OCI-LY3 (cell line): ENCODE results near the gene ABI1.

Source experiments
- H2AFZ ChIP-seq: fragments of 200-600, 300-600 bp; shearing (Covaris generic); 2 replicates; pipeline ENCODE4 v1.6.0; 2014; ENCODE audit warnings: antibody characterized with exemption, low read depth, low read length
- H3K27ac ChIP-seq: fragments of 200-600, 300-600 bp; sonication (generic); 2 replicates; pipeline ENCODE4 v1.5.1; 2014; ENCODE audit warnings: mild to moderate bottlenecking, low read length, moderate library complexity, mixed read lengths
- H3K27me3 ChIP-seq: fragments of 200-600, 300-600 bp; sonication (generic); 2 replicates; pipeline ENCODE4 v1.6.1; 2014; ENCODE audit warnings: low read depth, low read length, mixed read lengths
- H3K36me3 ChIP-seq: fragments of 200-600, 300-600 bp; sonication (generic); replicated peaks from 2 replicates; pipeline ENCODE3; 2014; ENCODE audit warnings: low read depth, low read length, mixed read lengths
- H3K4me1 ChIP-seq: fragments of 300-600, 200-600 bp; sonication (generic); 2 replicates; pipeline ENCODE4 v1.6.1; 2014; ENCODE audit warnings: low read length, mixed read lengths
- H3K4me2 ChIP-seq: fragments of 200-600, 300-600 bp; sonication (generic); 2 replicates; pipeline ENCODE4 v1.6.1; 2014; ENCODE audit warnings: low read length, mixed read lengths
- H3K4me3 ChIP-seq: fragments of 300-600, 200-600 bp; sonication (generic); 2 replicates; pipeline ENCODE4 v1.5.1; 2014; ENCODE audit warnings: antibody characterized with exemption, mild to moderate bottlenecking, low read length, moderate library complexity
- H3K79me2 ChIP-seq: fragments of 300-600, 200-600 bp; shearing (Covaris generic); 2 replicates; pipeline ENCODE4 v1.6.1; 2014; ENCODE audit warnings: mild to moderate bottlenecking, low read length, mixed read lengths
- H3K9ac ChIP-seq: fragments of 300-600, 200-600 bp; shearing (Covaris generic); 2 replicates; pipeline ENCODE4 v1.6.0; 2014; ENCODE audit warnings: mild to moderate bottlenecking, low read length, moderate library complexity
- H3K9me3 ChIP-seq: fragments of 200-600, 300-600 bp; shearing (Covaris generic); 2 replicates; pipeline ENCODE4 v1.6.1; 2014; ENCODE audit warnings: low read length, mixed read lengths; ENCODE audit not compliant: insufficient read depth
- H4K20me1 ChIP-seq: fragments of 200-600, 300-600 bp; sonication (generic); 2 replicates; pipeline ENCODE4 v1.6.1; 2016; ENCODE audit warnings: low read length, mixed read lengths; ENCODE audit not compliant: insufficient read depth
- EZH2phosphoT487 ChIP-seq: fragments of 200-600 bp; shearing (Covaris generic); IDR thresholded peaks from 2 replicates; pipeline ENCODE4 v1.6.1; 2018; ENCODE audit warnings: antibody characterized with exemption, mixed run types, low read depth
- TF ChIP-seq, protein P1 (sequence below): fragments of 200-600, 300-600 bp; sonication (generic); IDR thresholded peaks from 2 replicates; pipeline ENCODE4 v1.5.1; 2014; ENCODE audit warnings: antibody characterized with exemption, low read length, low read depth

ABI1 gene

DNA sequence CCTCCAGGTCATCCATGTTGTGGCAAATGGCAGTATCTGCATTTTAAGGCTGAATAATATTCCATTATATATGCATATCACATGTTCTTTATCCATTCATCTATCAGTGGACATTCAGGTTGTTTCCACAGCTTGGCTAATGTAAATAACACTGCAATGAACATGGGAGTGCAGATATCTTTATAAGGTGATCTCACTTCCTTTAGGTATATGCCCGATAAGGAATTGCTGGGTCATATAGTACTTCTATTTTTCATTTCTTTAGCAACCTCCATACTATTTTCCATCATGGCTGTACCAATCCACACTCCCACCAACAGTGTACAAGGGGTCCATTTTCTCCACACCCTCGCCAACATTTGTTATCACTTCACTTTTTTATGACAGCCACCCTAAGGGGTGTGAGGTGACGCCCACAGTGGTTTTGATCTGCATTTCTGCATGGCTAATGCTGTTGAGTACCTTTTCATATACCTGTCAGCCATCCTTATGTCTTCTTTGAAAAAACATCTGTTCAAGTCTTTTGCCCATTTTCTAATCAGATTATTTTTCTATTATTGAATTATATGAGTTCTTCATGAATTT lies 18.9 kb downstream of the ABI1 start:
- H3K27ac ChIP-seq: no peak overlapping the region
- H2AFZ ChIP-seq: no peak overlapping the region
- H4K20me1 ChIP-seq: peaks cover 97% of the 10 kb centered on the region
- H3K36me3 ChIP-seq: peaks cover 6% of the 10 kb centered on the region
- no peaks in the 10 kb centered on the region for H3K27me3 ChIP-seq
- H3K9ac ChIP-seq: no peak overlapping the region
- H3K4me1 ChIP-seq: peaks cover 15% of the 10 kb centered on the region
- H3K9me3 ChIP-seq: no peaks in the 10 kb centered on the region
- no peak overlapping the region for H3K4me3 ChIP-seq
- H3K79me2 ChIP-seq: peaks cover 100% of the 10 kb centered on the region
- TF ChIP-seq, protein P1, sequence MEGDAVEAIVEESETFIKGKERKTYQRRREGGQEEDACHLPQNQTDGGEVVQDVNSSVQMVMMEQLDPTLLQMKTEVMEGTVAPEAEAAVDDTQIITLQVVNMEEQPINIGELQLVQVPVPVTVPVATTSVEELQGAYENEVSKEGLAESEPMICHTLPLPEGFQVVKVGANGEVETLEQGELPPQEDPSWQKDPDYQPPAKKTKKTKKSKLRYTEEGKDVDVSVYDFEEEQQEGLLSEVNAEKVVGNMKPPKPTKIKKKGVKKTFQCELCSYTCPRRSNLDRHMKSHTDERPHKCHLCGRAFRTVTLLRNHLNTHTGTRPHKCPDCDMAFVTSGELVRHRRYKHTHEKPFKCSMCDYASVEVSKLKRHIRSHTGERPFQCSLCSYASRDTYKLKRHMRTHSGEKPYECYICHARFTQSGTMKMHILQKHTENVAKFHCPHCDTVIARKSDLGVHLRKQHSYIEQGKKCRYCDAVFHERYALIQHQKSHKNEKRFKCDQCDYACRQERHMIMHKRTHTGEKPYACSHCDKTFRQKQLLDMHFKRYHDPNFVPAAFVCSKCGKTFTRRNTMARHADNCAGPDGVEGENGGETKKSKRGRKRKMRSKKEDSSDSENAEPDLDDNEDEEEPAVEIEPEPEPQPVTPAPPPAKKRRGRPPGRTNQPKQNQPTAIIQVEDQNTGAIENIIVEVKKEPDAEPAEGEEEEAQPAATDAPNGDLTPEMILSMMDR: no peak
- TF ChIP-seq EZH2phosphoT487: no peak
- H3K4me2 ChIP-seq: no peak overlapping the region

DNA sequence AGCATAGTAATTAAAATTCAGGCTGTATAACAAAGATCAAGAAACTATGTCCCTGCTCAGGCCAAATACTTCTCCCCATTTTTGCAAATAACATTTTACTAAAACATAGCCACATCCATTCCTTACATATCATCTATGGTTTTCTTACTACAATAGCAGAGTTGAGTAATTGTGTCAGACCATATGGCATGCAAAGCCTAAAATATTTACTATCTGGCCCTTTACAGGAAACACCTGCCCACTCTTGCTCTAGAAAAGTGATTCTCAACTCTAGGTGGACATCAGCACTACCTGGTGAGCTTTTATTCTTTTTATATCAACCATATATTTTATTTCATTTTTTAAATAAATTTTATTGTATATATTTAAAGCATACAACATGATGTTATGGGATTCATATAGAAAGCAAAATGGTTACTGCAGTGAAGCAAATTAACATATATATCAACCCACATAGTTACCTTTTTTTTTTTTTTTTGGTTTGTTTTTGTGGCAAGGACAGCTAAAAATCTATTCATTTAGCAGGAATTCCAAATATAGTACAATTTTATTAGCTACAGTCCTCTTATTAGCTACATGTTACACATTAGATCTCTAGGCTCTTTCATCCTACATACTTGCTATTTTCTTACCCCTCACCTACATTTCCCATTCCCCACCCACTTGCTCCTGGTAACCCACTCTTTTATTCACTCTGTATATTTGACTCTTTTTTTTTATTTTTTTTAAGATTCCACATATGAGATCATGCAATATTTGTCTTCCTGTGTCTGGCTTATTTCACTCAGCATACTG lies 19.6 kb downstream of the ABI1 start:
- Histone ChIP-seq H3K4me1 (peaks cover 17% of the 10 kb centered on the region), H2AFZ (no peak overlapping the region), H4K20me1 (peaks cover 97% of the 10 kb centered on the region), H3K27me3 (no peaks in the 10 kb centered on the region), H3K79me2 (peaks cover 100% of the 10 kb centered on the region), H3K36me3 (peaks cover 13% of the 10 kb centered on the region), H3K9ac (no peak overlapping the region), H3K4me3 (no peak overlapping the region), H3K27ac (no peak overlapping the region), H3K4me2 (no peak overlapping the region), H3K9me3 (no peaks in the 10 kb centered on the region)
- TF ChIP-seq EZH2phosphoT487: no peak
- TF ChIP-seq, protein P1: no peak

DNA sequence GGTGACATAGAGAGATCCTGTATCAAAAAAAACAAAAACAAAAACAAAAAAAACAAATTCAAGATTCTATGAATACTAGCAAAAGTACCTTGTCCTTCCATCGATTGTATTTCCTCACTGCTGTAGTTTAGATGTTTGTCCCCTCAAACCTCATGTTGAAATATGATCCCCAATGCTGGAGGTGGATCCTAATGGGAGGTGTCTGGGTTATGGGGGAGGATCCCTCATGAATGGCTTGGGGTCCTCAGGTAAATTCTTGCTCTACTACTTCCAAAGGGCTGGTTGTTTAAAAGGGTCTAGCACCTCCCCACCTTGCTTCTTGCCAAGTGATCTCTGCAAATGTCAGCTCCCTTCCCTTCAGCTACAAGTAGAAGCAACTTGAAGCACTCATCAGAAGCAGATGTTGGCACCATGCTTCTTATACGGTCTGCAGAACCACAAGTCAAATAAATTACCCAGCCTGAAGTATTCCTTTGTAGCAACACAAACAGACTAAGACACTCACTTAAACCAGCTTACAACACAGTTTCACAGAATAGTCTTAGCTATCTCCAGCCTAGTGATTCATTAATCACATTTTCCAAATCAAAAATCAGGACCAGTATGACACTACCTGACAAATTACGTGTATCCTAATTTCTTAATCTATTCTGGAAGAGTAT lies 20.7 kb downstream of the ABI1 start:
- Histone ChIP-seq H3K9me3 (no peaks in the 10 kb centered on the region), H3K4me1 (peaks cover 19% of the 10 kb centered on the region), H3K27ac (no peak overlapping the region), H3K9ac (no peak overlapping the region), H3K4me2 (no peak overlapping the region), H3K79me2 (peaks cover 100% of the 10 kb centered on the region), H3K36me3 (peaks cover 15% of the 10 kb centered on the region), H2AFZ (no peak overlapping the region), H3K4me3 (no peak overlapping the region), H3K27me3 (no peaks in the 10 kb centered on the region), H4K20me1 (peaks cover 97% of the 10 kb centered on the region)
- no peak for TF ChIP-seq EZH2phosphoT487
- TF ChIP-seq, protein P1: no peak

DNA sequence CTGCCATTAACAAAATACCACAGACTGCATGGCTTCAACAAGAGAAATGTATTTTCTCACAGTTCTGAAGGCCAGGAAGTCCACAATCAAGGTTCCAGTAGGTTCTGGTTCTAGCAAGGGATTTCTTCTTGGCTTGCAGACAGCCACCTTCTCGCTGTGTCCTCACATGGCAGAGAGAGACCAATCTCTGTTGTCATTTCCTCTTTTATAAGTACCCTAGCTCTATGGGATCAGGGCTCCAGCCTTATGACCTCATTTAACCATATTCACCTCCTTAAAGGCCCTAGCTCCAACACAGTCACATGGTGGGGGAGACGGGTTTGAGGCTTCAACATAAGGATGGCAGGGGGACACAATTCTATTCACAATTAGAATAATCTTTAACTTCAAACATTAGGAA lies 23.6 kb downstream of the ABI1 start:
- H3K79me2 ChIP-seq: peaks cover 99% of the 10 kb centered on the region
- no peak overlapping the region for H3K27ac ChIP-seq
- 0 out of 2 replicates have a peak overlapping the region, but pooled peaks have one; percentile 16 for H3K4me2 ChIP-seq
- H4K20me1 ChIP-seq: peaks cover 97% of the 10 kb centered on the region
- no peaks in the 10 kb centered on the region for H3K9me3 ChIP-seq
- peaks cover 15% of the 10 kb centered on the region for H3K36me3 ChIP-seq
- no peaks in the 10 kb centered on the region for H3K27me3 ChIP-seq
- H2AFZ ChIP-seq: no peak overlapping the region
- H3K4me1 ChIP-seq: peaks cover 20% of the 10 kb centered on the region
- no peak overlapping the region for H3K4me3 ChIP-seq
- H3K9ac ChIP-seq: no peak overlapping the region
- TF ChIP-seq, protein P1: no peak
- no peak for TF ChIP-seq EZH2phosphoT487
